ENCODE results near the gene HHATL.

- TF ChIP-seq CTCF (IDR thresholded peaks at IDR 0.05) (no peak), POLR2A (IDR thresholded peaks at IDR 0.05) (no peak)
These were observed 22.9 kb upstream of the HHATL start for GRCh38 chr3:42725454-42725853.

All from tibial nerve (tissue), 3 donors.